HG02840 (cell line): Measurements from ENCODE around the gene TTC3.
A peak's percentile ranks its signal among the peaks of the same experiment; 100 is the strongest.
"Not testable (repeated sequence)": the region's sequence is repeated elsewhere in the genome, so short reads cannot be mapped to it uniquely, and the experiment has no call there.

Source experiments
- ATAC-seq: cut with Tn5 transposase; IDR thresholded peaks from one replicate; pipeline ENCODE4 v1.9.1; 2021; ENCODE audit warnings: mild to moderate bottlenecking, moderate library complexity, moderate number of reproducible peaks; ENCODE audit not compliant: unreplicated experiment, low FRiP score

TTC3 gene

GRCh38 chr21:37219761-37220432 is 146.8 kb downstream of the TTC3 start:
- ATAC-seq: no peak

- peak; percentile 29 for ATAC-seq
These were observed 147.5 kb downstream of the TTC3 start for GRCh38 chr21:37220433-37220980.

GRCh38 chr21:37220981-37221664 is 148.1 kb downstream of the TTC3 start:
- ATAC-seq: peak; percentile 88

- ATAC-seq: not testable (repeated sequence)
These were observed 149.2 kb downstream of the TTC3 start for GRCh38 chr21:37222248-37222647.

GRCh38 chr21:37223804-37224345 is 150.8 kb downstream of the TTC3 start:
- ATAC-seq: no peak

GRCh38 chr21:37224861-37225839 is 152.1 kb downstream of the TTC3 start:
- ATAC-seq: no peak

- ATAC-seq: no peak
These were observed 153.2 kb downstream of the TTC3 start for GRCh38 chr21:37226041-37226920.

GRCh38 chr21:37227071-37228002 is 154.3 kb downstream of the TTC3 start:
- no peak for ATAC-seq

- no peak for ATAC-seq
These were observed 154.9 kb downstream of the TTC3 start for GRCh38 chr21:37228003-37228400.

GRCh38 chr21:37230632-37231248 is 157.7 kb downstream of the TTC3 start:
- ATAC-seq: no peak

- no peak for ATAC-seq
These were observed 158.2 kb downstream of the TTC3 start for GRCh38 chr21:37231249-37231645.

GRCh38 chr21:37231671-37232070 is 158.6 kb downstream of the TTC3 start:
- ATAC-seq: no peak

GRCh38 chr21:37232274-37233018 is 159.4 kb downstream of the TTC3 start:
- no peak for ATAC-seq

GRCh38 chr21:37233551-37234146 is 160.6 kb downstream of the TTC3 start:
- no peak for ATAC-seq

- no peak for ATAC-seq
These were observed 164.3 kb downstream of the TTC3 start for GRCh38 chr21:37237346-37237745.

- ATAC-seq: no peak
These were observed 164.7 kb downstream of the TTC3 start for GRCh38 chr21:37237764-37238163.

- no peak for ATAC-seq
These were observed 167.9 kb downstream of the TTC3 start for GRCh38 chr21:37240978-37241377.
